HFF-Myc (cell line): ENCODE results near the gene SHISA2.

Source experiments
- DNase-seq: peaks from one replicate; pipeline ENCODE4 v3.0.0-alpha.2; 2011; ENCODE audit warnings: low read depth; ENCODE audit errors: extremely low read depth
- H3K4me3 ChIP-seq: replicated peaks from 2 replicates; pipeline ENCODE4 v1.5.1; 2011; ENCODE audit warnings: low read depth, mild to moderate bottlenecking, control low read depth, low read length
- CTCF ChIP-seq: IDR thresholded peaks from 2 replicates; pipeline ENCODE4 v1.5.1; 2012; ENCODE audit warnings: mild to moderate bottlenecking, low read depth, low read length, control low read depth; ENCODE audit errors: missing control alignments

The SHISA2 gene

GRCh38 chr13:26036383-26036782 is 15.4 kb downstream of the SHISA2 start:
- H3K4me3 ChIP-seq: no peak overlapping the region
- TF ChIP-seq CTCF: no peak
- DNase-seq: no peak

- TF ChIP-seq CTCF: no peak
- no peak for DNase-seq
These were observed 17.8 kb downstream of the SHISA2 start for GRCh38 chr13:26034018-26034417.

GRCh38 chr13:26030331-26030730 is 21.5 kb downstream of the SHISA2 start:
- no peak for TF ChIP-seq CTCF
- DNase-seq: no peak
- H3K4me3 ChIP-seq: no peak overlapping the region

More at GRCh38 chr13:26034018-26034417, 17.8 kb downstream of the SHISA2 start:
- no peak overlapping the region for H3K4me3 ChIP-seq

GRCh38 chr13:26029581-26030136 is 22.2 kb downstream of the SHISA2 start:
- no peak for TF ChIP-seq CTCF
- no peak for DNase-seq
- H3K4me3 ChIP-seq: no peak overlapping the region

GRCh38 chr13:26026211-26026610 is 25.6 kb downstream of the SHISA2 start:
- no peak overlapping the region for H3K4me3 ChIP-seq
- TF ChIP-seq CTCF: no peak
- DNase-seq: no peak

GRCh38 chr13:26025771-26026170 is 26.0 kb downstream of the SHISA2 start:
- no peak for DNase-seq
- no peak overlapping the region for H3K4me3 ChIP-seq
- TF ChIP-seq CTCF: no peak

- no peak for DNase-seq
- no peak overlapping the region for H3K4me3 ChIP-seq
- TF ChIP-seq CTCF: no peak
These were observed 26.6 kb downstream of the SHISA2 start for GRCh38 chr13:26025196-26025595.
